Medulla oblongata (tissue), 1 donor: Measurements from ENCODE around the gene NRXN3.

Experiments used
- DNase-seq: peaks from one replicate; pipeline ENCODE4 v3.0.0-alpha.2; 2015; ENCODE audit errors: extremely low spot score

The NRXN3 gene

GRCh38 chr14:79134361-79134760 lies 964.2 kb downstream of the NRXN3 start:
- peak; percentile 80 for DNase-seq

- peak; percentile 19 for DNase-seq
Observed at GRCh38 chr14:79136071-79137044, 966.2 kb downstream of the NRXN3 start.

- no peak for DNase-seq
Observed at GRCh38 chr14:79137045-79137430, 966.9 kb downstream of the NRXN3 start.

GRCh38 chr14:79137836-79138235 lies 967.7 kb downstream of the NRXN3 start:
- DNase-seq: no peak

- DNase-seq: no peak
Observed at GRCh38 chr14:79144896-79145295, 974.7 kb downstream of the NRXN3 start.

- DNase-seq: no peak
Observed at GRCh38 chr14:79150226-79150625, 980.1 kb downstream of the NRXN3 start.

GRCh38 chr14:79157369-79157768 lies 987.2 kb downstream of the NRXN3 start:
- DNase-seq: no peak

- DNase-seq: no peak
Observed at GRCh38 chr14:79161571-79161970, 991.4 kb downstream of the NRXN3 start.

GRCh38 chr14:79162833-79163232 lies 992.7 kb downstream of the NRXN3 start:
- DNase-seq: no peak

GRCh38 chr14:79165471-79166090 lies 995.4 kb downstream of the NRXN3 start:
- no peak for DNase-seq

GRCh38 chr14:79166171-79166570 lies 996.0 kb downstream of the NRXN3 start:
- DNase-seq: no peak

GRCh38 chr14:79167957-79168356 lies 997.8 kb downstream of the NRXN3 start:
- no peak for DNase-seq

GRCh38 chr14:79175671-79176070 lies 1005.5 kb downstream of the NRXN3 start:
- DNase-seq: peak; percentile 7

GRCh38 chr14:79177106-79177505 lies 1006.9 kb downstream of the NRXN3 start:
- no peak for DNase-seq

- no peak for DNase-seq
Observed at GRCh38 chr14:79178719-79179118, 1008.5 kb downstream of the NRXN3 start.

- DNase-seq: no peak
Observed at GRCh38 chr14:79179985-79180384, 1009.8 kb downstream of the NRXN3 start.

GRCh38 chr14:79180656-79181055 lies 1010.5 kb downstream of the NRXN3 start:
- DNase-seq: no peak

GRCh38 chr14:79186523-79186922 lies 1016.4 kb downstream of the NRXN3 start:
- no peak for DNase-seq

GRCh38 chr14:79193689-79194477 lies 1023.7 kb downstream of the NRXN3 start:
- peak; percentile 9 for DNase-seq

GRCh38 chr14:79196216-79196615 lies 1026.0 kb downstream of the NRXN3 start:
- DNase-seq: no peak

- DNase-seq: no peak
Observed at GRCh38 chr14:79197516-79197915, 1027.3 kb downstream of the NRXN3 start.

GRCh38 chr14:79199217-79199616 lies 1029.0 kb downstream of the NRXN3 start:
- no peak for DNase-seq
